HL-60/S4 (cell line): ENCODE data around the gene ITIH3.

Experiments
- in situ Hi-C: fragments of 300-500 bp; cut with MboI; formaldehyde crosslinking; loops from 2 replicates; pipeline ENCODE4 v1.14.3; 2022; ENCODE audit warnings: low sequenced_read_pairs

The ITIH3 gene

DNA sequence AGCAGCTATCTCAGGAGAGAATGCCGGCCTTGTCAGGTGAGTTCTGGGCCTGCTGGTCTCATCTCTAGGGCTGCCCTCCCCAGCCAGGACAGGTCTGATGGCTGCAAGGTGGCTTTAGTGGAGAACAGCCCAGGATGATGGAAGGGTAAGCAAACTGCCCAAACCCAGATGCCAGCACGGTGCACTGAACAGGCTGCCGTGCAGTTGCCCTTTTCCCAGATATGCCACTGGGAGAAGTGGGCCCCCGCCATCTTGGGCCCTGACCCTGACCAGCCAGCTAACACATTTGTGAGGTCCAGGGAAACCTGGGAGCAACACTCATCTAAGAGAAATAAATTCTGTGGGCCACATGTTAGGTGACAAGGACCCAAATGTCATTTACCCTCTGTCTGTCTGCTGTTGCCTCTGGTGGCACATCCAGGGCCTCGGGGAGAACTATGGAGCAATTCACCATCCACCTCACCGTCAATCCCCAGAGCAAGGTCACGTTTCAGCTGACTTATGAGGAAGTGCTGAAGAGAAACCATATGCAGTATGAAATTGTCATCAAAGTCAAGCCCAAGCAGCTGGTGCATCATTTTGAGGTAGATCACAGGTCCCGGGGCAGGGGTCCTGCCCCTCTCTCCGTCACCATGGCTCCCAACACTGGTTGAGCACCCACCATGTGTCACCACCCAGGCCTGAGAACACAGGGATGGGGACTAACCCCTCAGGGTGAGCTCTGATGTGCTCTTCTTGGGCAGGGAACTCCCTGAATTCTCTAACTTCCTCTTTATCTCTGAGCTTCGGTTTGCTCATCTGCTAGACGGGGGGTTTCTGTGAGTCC, 15.4 kb upstream of the ITIH3 start:
- in situ Hi-C loops: no loop called here

DNA sequence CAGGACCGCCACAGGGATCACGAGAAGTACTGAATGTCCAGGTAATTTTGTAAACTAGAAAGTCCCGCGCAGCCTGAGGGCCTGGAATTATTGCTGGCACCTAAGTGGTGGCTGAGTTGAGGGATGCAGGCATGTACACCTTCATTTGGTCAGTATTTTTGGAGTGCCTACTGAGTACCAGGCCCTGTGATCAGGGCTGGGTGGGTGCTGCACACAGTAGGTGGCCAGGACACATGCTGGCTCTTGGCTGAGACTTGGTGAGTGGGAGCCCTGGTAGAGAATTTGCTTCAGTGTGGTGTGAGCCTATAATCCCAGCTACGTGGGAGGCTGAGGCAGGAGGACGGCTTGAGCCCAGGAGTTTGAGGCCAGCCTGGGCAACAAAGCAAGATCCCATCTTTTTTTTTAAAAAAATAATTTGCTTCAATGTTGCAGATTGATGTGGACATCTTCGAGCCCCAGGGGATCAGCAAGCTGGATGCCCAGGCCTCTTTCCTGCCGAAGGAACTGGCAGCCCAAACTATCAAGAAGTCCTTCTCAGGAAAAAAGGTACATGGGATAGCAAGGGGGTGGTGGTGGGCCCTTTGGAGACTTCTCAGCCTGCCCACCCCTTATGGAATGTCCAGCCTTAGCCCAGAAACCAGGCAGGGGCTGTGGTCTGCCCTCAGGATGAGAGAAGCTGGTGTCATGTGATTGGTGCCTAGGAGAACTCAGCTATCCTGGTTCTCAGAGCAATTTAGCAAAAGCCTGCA, 14.6 kb upstream of the ITIH3 start:
- in situ Hi-C loops: no loop called here

DNA sequence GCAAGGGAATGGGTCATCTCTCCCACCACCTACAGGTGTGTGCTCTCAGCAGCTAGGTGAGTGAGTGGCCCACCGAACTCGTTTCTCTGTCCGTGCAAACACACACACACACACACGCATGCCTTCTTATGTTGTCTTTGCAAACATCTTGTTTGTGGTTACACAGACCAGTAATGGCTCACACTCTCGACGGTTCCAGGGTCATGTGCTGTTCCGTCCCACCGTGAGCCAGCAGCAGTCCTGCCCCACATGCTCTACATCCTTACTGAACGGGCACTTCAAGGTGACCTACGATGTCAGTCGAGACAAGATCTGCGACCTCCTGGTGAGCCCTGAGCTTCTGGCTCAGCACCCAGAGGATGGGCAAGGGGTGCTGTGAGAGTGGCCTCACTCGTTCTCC, 12.9 kb upstream of the ITIH3 start:
- in situ Hi-C loops: no loop called here

DNA sequence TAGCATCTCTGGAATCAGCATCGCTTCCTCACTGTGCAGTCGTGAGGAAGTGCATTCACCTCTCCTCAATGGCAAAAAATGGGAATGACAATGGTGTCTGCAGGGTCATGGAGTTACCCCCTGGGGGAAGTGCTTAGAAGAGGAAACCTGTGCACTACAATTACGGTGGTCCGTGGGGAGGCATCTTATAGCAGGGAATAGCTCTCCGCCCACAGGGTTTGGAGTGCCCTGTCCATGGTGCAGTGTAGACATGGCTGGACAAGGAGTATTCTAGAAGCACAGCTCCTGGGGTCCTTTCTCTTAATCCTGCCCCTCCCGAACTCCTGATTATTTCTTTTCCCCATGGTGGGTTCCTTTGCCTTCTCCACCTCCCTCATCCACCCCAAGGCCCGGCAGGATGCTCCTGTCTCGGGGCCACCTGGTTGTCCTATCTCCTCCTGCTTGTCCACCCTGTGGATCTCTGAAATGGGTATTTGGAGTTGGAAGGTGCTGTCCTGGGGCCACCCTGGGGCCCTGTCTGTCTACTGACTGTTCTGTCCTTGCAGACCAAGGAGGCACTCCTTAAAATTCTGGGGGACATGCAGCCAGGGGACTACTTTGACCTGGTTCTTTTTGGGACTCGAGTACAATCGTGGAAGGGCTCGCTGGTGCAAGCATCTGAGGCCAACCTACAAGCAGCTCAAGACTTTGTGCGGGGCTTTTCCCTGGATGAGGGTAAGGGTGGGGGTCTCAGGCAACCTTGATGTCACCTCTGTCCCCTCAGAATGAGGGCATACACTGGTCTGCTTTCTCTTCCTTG, 12.0 kb upstream of the ITIH3 start:
- in situ Hi-C loops: no loop called here

DNA sequence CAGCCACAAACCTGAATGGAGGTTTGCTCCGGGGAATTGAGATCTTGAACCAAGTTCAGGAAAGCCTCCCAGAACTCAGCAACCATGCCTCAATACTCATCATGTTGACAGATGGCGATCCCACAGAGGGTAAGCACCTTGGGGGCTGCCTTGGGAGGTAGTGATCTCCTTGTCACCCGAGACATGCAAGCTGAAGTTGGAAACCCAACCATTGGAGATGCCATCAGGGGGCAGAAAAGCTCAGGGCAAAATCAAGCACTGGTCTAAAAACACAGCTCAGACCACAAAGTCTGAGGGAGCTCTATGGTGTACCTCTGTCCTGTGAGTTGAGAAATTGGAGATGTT, 11.4 kb upstream of the ITIH3 start:
- in situ Hi-C loops: no loop called here

DNA sequence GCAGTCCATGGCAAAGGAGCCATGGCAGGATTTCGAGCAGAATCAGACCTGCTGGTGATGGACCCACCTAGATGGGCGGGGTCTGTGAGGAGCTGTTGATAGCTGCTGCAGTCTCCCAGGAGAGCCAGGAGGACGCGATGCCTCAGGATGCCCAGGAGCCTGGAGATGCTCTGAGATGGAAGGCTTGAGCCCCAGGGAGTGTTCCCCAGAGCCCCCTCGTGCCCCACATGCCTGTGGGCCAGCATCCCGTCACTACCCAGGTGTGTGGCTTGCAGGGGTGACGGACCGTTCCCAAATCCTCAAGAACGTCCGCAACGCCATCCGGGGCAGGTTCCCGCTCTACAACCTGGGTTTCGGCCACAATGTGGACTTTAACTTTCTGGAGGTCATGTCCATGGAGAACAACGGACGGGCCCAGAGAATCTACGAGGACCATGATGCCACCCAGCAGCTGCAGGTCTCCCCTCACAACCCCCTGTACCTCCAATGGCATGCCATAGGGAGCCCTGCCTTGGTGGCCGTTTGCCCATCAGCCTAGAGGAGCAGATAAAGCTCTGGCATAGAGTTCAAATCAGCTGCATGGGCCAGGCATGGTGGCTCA, 10.5 kb upstream of the ITIH3 start:
- in situ Hi-C loops: no loop called here

DNA sequence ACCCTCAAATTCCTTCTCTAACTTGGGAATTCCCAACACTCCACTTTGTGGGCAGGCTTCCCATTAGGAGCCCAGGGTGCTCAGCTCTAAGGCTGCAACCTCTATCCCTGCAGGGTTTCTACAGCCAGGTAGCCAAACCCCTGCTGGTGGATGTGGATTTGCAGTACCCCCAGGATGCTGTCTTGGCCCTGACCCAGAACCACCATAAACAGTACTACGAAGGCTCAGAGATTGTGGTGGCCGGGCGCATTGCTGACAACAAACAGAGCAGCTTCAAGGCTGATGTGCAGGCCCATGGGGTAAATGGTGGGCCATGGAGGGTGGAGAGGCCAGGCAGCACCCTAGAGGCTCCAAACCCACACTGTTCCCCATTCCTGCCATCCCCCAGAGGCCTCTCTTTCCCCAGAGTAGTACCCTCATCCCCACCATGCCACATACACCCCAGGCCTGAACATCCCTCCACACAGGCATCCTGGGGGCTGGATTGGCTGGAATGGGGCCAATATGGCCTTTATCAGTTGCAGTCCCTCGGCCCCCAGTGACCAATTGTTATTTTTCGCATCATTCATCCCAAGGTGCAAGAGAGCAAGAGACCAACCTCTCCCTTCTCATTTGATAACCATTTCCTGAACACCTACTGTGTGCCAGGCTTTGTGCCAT, 9.5 kb upstream of the ITIH3 start:
- in situ Hi-C loops: no loop called here

DNA sequence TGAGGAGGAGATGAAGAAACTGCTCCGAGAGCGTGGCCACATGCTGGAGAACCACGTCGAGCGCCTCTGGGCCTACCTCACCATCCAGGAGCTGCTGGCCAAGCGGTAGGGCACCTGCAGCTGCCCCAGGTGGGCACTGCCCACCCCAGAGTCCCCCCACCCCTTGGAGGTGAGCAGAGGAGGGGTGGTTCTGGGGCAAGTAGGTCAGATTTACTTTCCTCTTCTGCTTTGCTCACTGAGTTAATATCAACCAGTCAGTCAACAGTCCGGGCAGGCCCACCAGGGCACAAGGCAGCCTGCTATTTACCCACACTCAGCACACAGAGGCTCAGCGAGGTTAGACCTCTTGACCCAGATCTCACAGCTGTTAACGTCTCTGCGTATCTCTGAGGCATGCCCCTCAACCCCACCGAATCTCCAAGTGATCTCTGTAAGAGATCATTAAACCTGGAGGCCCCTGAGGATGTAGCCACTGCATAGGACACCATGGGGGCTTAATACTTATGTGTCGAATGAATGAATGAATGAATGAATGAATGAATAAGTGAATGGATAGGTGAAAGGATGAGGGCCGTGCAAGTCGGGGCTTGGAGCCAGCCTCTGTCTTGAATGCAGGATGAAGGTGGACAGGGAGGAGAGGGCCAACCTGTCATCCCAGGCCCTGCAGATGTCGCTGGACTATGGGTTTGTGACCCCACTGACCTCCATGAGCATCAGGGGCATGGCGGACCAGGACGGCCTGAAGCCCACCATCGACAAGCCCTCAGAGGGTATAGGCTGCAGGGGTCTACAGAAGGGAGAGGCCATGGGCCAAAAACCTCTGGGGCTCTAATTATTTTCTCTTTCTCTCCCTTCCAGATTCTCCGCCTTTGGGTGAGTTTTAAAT, 8.0 kb upstream of the ITIH3 start:
- in situ Hi-C loops: no loop called here

DNA sequence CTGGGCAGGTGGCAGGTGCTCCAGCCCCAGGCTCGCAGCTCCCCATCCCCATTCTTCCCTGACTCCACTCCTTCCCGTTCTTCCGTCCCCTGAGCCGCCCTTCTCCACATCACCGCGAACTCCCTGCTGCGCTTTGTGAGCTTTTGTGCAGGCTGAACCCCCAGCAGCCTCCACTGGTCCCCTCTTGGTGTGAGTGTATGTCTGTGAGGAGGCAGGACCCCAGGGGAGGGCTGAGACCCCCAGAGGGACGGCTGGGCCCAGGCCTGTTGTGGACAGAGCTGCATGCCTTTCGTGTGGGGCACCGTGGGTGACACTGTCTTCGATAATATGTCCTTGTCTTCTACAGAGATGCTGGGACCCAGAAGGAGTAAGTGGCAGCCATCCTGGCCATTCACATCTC, 7.3 kb upstream of the ITIH3 start:
- in situ Hi-C loops: no loop called here

DNA sequence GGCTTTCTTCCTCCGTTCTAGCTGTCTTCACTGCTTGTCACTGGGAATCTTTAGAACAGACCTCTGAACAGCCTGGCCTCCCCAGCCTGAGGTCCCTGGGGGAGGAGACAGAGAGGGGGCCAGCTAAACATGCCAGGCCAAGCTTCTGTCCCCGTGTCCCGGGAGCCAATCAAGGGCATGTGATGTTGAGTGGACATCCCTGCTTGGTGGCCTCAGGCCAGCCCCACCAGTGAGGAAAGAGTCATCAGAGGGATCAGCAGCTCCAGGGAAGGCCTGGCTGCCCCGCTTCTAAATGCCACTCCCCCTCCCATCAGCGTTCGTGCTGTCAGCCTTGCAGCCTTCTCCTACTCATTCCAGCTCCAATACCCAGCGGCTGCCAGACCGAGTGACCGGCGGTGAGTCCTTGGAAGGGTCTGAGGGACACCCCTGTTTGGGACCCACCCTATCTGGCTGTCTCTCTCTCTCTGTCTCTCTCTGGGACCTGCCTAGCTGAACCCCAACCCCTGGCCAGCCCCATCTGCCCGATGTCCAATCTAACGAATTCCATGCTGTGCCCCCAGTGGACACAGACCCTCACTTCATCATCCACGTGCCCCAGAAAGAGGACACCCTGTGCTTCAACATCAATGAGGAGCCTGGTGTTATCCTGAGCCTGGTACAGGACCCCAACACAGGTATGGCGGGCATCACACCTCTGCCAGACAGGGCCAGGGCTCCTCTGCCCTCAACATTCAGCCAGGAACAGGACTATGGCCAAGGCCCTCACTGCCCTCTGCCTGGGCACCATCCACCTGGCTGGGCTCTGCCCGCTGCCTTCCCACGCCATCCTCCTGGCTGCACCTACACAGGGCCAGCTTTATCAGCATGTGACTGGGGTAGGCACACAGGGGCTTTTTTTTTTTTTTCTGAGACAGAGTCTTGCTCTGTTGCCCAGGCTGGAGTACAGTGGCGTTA, 6.6 kb upstream of the ITIH3 start:
- in situ Hi-C loops: no loop called here

DNA sequence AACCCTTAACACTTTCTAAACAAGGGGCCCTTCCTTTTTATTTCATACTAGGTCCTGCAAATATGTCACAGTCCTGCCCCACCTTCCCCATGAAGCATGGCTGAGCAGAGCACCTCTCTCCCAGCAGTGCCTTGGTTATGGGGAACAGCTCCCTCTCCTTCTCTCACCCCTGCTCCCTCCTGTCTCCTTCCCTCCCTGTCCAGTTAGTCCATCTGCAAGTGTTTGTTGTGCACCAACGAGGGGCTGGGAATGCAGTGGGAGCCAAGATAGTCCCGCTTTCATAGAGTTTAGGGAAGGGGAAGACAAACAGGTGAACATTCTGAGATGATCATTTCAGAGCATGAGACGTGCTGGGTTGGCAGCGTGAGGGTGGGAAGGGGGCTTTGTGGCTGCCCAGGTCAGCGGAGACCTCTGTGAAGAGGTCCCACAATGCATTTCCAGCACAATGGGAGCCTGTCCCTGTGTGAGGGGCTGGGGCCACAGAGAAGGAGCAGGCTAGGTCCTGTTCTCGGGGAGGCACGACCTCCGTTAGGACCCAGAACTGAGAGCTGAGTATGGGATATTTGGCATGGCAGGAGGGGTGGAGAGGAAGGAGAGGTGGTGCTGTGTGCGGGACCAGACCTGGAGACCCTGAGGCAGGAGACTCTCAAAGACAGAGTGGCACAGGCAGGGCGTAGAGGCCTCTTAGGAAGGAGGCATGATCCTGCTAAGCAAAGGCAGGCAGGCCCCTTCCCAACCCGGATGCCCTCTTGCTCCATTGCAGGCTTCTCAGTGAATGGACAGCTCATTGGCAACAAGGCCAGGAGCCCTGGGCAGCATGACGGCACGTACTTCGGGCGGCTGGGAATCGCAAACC, 5.5 kb upstream of the ITIH3 start:
- in situ Hi-C loops: no loop called here

DNA sequence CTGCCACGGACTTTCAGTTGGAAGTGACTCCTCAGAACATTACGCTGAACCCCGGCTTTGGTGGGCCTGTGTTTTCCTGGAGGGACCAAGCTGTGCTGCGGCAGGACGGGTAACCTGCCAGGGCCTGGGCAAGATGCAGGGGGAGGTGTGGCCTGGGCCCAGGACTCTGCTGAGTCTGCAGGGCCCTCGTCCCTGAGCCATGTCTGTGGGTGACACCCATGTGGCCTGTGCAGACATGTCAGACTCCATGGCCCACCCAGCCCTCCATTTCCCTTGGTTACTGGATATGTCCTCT, 4.9 kb upstream of the ITIH3 start:
- in situ Hi-C loops: no loop called here

DNA sequence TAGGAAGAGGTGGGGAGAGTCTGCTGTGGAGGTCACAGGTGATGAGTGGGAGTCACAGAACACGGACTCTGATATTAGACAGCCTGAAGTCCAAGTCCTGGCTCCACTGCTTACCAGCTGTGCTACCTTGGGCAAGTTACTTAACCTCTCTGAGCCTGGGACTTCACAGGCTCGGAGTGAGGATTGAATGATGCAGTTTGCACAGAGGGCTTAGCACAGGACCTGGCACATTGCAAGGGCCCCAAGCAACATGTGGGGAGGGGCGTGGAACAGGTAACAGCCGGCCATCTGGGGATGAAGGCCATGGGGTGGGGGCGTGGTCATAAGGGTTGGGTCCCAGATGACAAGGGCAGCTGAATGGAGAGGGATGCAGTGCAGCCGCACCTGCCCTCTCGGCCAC, 4.3 kb upstream of the ITIH3 start:
- in situ Hi-C loops: no loop called here

DNA sequence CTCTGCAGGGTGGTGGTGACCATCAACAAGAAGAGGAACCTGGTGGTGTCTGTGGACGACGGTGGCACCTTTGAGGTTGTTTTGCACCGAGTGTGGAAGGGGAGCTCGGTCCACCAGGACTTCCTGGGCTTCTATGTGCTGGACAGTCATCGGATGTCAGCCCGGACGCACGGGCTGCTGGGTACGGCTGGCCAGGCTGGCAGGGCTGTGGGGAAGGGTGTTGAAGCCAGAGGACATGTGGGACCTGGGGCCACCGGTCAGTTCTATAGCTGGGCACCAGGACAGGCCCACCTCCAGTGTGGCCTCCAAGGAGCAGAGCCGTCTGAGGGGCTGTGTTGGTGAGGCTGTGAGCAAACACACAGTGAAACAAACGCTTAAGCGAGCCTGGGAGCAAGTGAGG, 3.9 kb upstream of the ITIH3 start:
- in situ Hi-C loops: no loop called here

DNA sequence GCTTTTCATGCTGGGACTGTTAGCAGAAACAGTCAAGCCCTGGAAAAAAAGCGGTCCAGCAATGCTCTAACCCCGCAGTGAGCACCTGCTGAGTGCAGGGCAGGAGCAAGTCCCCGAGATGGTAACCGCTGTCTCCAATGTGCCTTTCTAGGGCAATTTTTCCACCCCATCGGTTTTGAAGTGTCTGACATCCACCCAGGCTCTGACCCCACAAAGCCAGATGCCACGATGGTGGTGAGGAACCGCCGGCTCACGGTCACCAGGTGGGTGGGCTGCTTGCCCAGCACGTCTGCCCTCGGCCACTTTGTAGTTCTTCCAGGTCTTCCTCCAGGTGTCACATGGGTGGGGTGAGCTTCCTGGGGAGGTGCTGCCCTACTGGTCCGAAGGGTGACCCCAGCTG, 3.2 kb upstream of the ITIH3 start:
- in situ Hi-C loops: no loop called here

DNA sequence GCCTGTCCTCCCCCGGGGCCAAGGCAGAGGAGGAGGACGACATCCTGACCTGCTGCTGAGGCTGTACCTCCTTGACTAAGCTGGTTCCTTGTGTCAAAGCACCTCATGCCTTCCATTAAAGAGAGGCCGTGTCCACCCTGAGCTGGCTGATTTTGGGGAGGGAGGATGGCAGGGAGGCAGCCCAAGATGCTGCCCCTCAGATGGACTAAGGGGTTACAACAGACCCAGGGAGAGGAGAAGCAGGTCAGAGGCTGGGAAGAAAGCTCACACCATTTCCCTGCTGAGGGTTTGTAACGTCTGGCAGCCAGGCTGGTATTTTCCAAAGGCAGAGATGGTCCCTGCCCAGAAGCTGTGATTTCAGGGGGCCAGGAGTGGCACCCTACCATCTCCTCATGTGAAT, 2.7 kb upstream of the ITIH3 start:
- in situ Hi-C loops: no loop called here

DNA sequence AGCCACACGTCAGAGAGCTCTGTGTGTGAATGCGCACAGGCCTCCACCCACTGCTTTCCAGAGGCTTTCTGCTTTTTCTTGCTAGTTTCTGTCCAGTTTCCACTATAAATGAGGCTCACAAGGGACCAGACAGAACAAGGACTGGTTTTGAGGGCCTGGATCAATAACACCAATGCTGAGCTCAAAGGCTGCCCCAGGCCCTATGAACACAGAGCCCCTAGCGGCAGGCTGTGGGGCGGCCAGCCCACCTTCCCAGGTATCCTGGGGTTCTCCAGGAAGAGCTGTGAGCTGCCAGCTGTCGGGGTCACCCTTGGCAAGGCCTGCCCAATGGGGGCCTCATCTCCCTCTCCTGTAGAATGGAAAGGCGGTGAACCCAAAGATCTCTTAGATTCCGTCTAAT, 2.2 kb upstream of the ITIH3 start:
- in situ Hi-C loops: no loop called here
